Keratinocyte (primary cell): ENCODE measurements around the gene SYT1.

ENCODE experiments used
- EZH2 ChIP-seq: IDR thresholded peaks from one replicate; pipeline ENCODE4 v1.6.1; 2012; ENCODE audit warnings: inconsistent platforms, mild to moderate bottlenecking, low read length, moderate library complexity
- TF ChIP-seq, protein P1 (sequence below), 3 experiments: IDR thresholded peaks in 1 of 3; conservative IDR thresholded peaks in 1 of 3; optimal IDR thresholded peaks in 1 of 3; 2 replicates in 2 of 3; 3 replicates in 1 of 3; pipeline versions ENCODE3 to v1.5.1; 2011; ENCODE audit warnings: low read length in 3 of 3, mild to moderate bottlenecking in 3 of 3, moderate library complexity in 2 of 3, control low read depth in 1 of 3, inconsistent platforms in 1 of 3; ENCODE audit not compliant: insufficient read depth in 2 of 3; ENCODE audit errors: extremely low read depth in 1 of 3

DNA sequence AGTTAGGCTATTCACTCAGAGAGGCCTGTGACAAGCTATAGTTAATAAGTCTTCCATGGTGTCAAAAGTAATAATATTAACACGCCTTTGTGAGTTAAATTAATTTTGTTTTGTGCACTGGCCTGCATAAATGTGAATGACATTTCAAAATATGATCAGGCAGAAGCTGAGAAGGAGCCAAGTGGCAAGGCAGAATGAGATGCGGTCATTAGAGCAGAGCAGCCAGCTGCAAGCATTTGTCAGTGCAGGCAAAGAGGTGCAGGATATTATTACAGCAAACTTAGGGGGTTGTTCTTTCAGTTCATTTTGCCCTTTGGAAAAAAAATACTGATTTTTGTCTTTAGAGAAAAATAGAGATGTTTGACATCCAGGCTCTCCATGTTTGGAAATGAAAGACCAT, 461.6 kb downstream of the SYT1 start:
- TF ChIP-seq, protein P1, sequence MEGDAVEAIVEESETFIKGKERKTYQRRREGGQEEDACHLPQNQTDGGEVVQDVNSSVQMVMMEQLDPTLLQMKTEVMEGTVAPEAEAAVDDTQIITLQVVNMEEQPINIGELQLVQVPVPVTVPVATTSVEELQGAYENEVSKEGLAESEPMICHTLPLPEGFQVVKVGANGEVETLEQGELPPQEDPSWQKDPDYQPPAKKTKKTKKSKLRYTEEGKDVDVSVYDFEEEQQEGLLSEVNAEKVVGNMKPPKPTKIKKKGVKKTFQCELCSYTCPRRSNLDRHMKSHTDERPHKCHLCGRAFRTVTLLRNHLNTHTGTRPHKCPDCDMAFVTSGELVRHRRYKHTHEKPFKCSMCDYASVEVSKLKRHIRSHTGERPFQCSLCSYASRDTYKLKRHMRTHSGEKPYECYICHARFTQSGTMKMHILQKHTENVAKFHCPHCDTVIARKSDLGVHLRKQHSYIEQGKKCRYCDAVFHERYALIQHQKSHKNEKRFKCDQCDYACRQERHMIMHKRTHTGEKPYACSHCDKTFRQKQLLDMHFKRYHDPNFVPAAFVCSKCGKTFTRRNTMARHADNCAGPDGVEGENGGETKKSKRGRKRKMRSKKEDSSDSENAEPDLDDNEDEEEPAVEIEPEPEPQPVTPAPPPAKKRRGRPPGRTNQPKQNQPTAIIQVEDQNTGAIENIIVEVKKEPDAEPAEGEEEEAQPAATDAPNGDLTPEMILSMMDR (optimal IDR thresholded peaks at IDR 0.05 in 1 of 3, IDR thresholded peaks at IDR 0.05 in 1 of 3, conservative IDR thresholded peaks at IDR 0.05 in 1 of 3; ENCODE audit: extremely low read depth in 1 of 3, insufficient read depth in 2 of 3, low read length in 3 of 3) = no peak
- no peak for TF ChIP-seq EZH2
